Posterior vena cava (tissue), 2 donors: ENCODE measurements around the gene FIBIN. TPM values are rescaled to one million over a fixed set of nuclear protein-coding genes. Genes with fewer than 3 reads are reported as not detected.
A peak's percentile ranks its signal among the peaks of the same experiment; 100 is the strongest.
"Not testable (repeated sequence)": the region's sequence is repeated elsewhere in the genome, so short reads cannot be mapped to it uniquely, and the experiment has no call there.

Source experiments
- DNase-seq: peaks from one replicate; pipeline ENCODE4 v3.0.0-alpha.2; 2020; ENCODE audit warnings: low spot score
- intact Hi-C, 2 donors: fragments of 100-400 bp; cut with DNase I; formaldehyde crosslinking; loops; one replicate each; pipeline versions ENCODE4 v1.14.1 to v1.14.2; 2022 to 2023
- total RNA-seq, 2 donors: library from RNA; stranded (reverse); fragmentation: NEBNext Ultra II Directional; extraction: Animal tissue kit (Norgen Biotek cat#: 25700); gene quantifications; one replicate each; pipeline ENCODE4 v1.2.1, GENCODE V29; 2021
- donor health status: DM: yes; HTN: yes; CAD: no.
- donor health status: DM: yes; HTN: yes; CAD: no.

Gene FIBIN
- total RNA-seq, 2 donors from 2014 or later = 24.5 to 32.8 TPM

- intact Hi-C loops = no loop called here
- no peak for DNase-seq
These were observed 19.7 kb upstream of the FIBIN start for GRCh38 chr11:26974069-26974783.

GRCh38 chr11:26974996-26975395 lies 18.9 kb upstream of the FIBIN start:
- intact Hi-C loops = no loop called here
- no peak for DNase-seq

GRCh38 chr11:26976389-26976788 lies 17.5 kb upstream of the FIBIN start:
- intact Hi-C loops = no loop called here
- no peak for DNase-seq

- intact Hi-C loops, DNase-seq: not testable (repeated sequence)
These were observed 16.7 kb upstream of the FIBIN start for GRCh38 chr11:26977209-26977608.

- intact Hi-C loops = no loop called here
These were observed 10.3 kb upstream of the FIBIN start for GRCh38 chr11:26983645-26984044.

GRCh38 chr11:26985470-26985869 lies 8.4 kb upstream of the FIBIN start:
- intact Hi-C loops = no loop called here

More at GRCh38 chr11:26983645-26984044, 10.3 kb upstream of the FIBIN start:
- no peak for DNase-seq

GRCh38 chr11:26985943-26986342 lies 8.0 kb upstream of the FIBIN start:
- DNase-seq = no peak
- intact Hi-C loops = no loop called here

More at GRCh38 chr11:26985470-26985869, 8.4 kb upstream of the FIBIN start:
- no peak for DNase-seq

- DNase-seq = no peak
- intact Hi-C loops = no loop called here
These were observed 6.6 kb upstream of the FIBIN start for GRCh38 chr11:26987272-26987671.

GRCh38 chr11:26987731-26988130 lies 6.2 kb upstream of the FIBIN start:
- DNase-seq = no peak
- intact Hi-C loops = no loop called here

- no peak for DNase-seq
- intact Hi-C loops = loop anchor here in 1 of 2 donors (10.0 kb wide), 1 partner anchor 227 kb away; no protein-coding TSS in a partner anchor
These were observed 1.8 kb upstream of the FIBIN start for GRCh38 chr11:26992031-26992541.

GRCh38 chr11:26994631-26995095 lies 751 bp downstream of the FIBIN start:
- intact Hi-C loops = loop anchor here in 1 of 2 donors (10.0 kb wide), 1 partner anchor 230 kb away; no protein-coding TSS in a partner anchor
- peak; percentile 73 for DNase-seq

GRCh38 chr11:26995701-26996460 lies 2.0 kb downstream of the FIBIN start:
- intact Hi-C loops = loop anchor here in 1 of 2 donors (10.0 kb wide), 1 partner anchor 231 kb away; no protein-coding TSS in a partner anchor
- no peak for DNase-seq

GRCh38 chr11:26997378-26997777 lies 3.5 kb downstream of the FIBIN start:
- intact Hi-C loops = loop anchor here in 1 of 2 donors (10.0 kb wide), 1 partner anchor 233 kb away; no protein-coding TSS in a partner anchor
- DNase-seq = no peak

GRCh38 chr11:27001136-27001730 lies 7.3 kb downstream of the FIBIN start:
- intact Hi-C loops = not testable (repeated sequence)

GRCh38 chr11:27002431-27002830 lies 8.5 kb downstream of the FIBIN start:
- intact Hi-C loops = no loop called here
- DNase-seq = no peak

More at GRCh38 chr11:27001136-27001730, 7.3 kb downstream of the FIBIN start:
- DNase-seq = peak; percentile 76

GRCh38 chr11:27002838-27003237 lies 8.9 kb downstream of the FIBIN start:
- no peak for DNase-seq
- intact Hi-C loops = no loop called here

- intact Hi-C loops = no loop called here
- DNase-seq = no peak
These were observed 10.2 kb downstream of the FIBIN start for GRCh38 chr11:27004103-27004502.

GRCh38 chr11:27008811-27009535 lies 15.1 kb downstream of the FIBIN start:
- intact Hi-C loops = no loop called here
- no peak for DNase-seq
